Kidney epithelial cell (primary cell): Measurements from ENCODE around the gene RPS6KA2. TPM values are rescaled to one million over a fixed set of nuclear protein-coding genes. Genes with fewer than 3 reads are reported as not detected.

Experiments
- DNase-seq: peaks from one replicate; pipeline ENCODE4 v3.0.0-alpha.2; 2010; ENCODE audit warnings: low read depth
- H3K27me3 ChIP-seq: 2 replicates; pipeline ENCODE4 v1.6.0; 2011; ENCODE audit warnings: low read length; ENCODE audit not compliant: control insufficient read depth, insufficient read depth
- H3K36me3 ChIP-seq: 2 replicates; pipeline ENCODE4 v1.5.1; 2011; ENCODE audit warnings: low read length; ENCODE audit not compliant: control insufficient read depth, insufficient read depth
- H3K4me3 ChIP-seq: 2 replicates; pipeline ENCODE4 v1.5.1; 2011; ENCODE audit warnings: low read depth, mild to moderate bottlenecking, control low read depth, low read length
- CTCF ChIP-seq: IDR thresholded peaks from 2 replicates; pipeline ENCODE4 v1.5.1; 2011; ENCODE audit warnings: mild to moderate bottlenecking, moderate library complexity, low read length, control low read depth, inconsistent platforms; ENCODE audit not compliant: insufficient read depth, poor library complexity, severe bottlenecking
- total RNA-seq: library from RNA; depleted of rRNA; stranded (reverse); fragments of >200 nt; gene quantifications from 2 replicates; pipeline ENCODE4 v1.2.3, GENCODE V29; 2015

RPS6KA2 gene
- total RNA-seq, 1 donor from 2014 or later, result 51.9 TPM

DNA sequence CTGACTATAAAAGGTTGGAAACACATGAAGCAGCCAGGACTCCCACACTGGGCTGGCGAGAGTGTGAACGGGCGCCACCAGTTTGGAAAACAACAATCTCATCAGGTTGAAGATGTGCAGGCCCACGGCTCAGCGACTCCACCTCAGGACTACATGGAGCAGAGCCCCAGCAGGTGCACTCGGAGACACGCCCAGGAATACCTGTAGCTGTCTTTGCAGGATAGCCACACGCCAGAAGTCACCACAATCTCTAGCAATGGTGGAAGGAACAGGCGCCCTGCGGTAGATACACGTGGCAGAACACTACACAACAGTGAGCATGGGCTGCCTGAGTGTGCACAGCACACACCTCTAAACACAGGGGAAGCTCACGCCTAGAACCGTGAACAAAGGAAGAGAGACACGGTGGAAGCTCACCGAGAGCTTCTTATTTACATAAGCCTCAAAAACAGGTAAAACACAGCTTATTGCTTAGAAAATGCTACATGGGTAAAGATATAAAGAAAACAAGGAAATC is 28.7 kb upstream of the RPS6KA2 start:
- Histone ChIP-seq H3K27me3 (peaks cover 9% of the 10 kb centered on the region), H3K4me3 (no peak overlapping the region), H3K36me3 (no peaks in the 10 kb centered on the region)
- no peak for TF ChIP-seq CTCF
- DNase-seq, result no peak

- no peak for DNase-seq
- Histone ChIP-seq H3K4me3 (no peak overlapping the region), H3K27me3 (peaks cover 9% of the 10 kb centered on the region), H3K36me3 (no peaks in the 10 kb centered on the region)
- no peak for TF ChIP-seq CTCF
Observed at GRCh38 chr6:166655251-166655650, 28.2 kb upstream of the RPS6KA2 start.

DNA sequence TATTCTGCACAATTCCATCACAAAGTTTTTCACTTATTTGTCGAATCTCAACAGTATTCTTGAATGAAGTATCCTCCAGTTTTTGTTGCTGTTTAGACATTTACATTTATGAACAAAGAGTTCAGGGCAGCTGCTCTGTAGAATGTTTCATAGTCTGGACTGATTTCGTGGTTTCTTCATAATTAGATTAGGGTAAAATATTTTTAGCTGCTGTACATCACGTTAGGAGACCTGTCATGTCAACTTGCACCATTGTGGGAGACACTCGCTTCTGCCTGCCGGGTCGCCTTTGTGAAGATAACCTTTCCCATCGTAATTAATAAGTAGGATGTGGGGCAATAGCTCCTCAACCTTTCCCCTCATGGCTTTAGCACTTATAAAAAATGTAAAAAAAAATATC is 27.5 kb upstream of the RPS6KA2 start:
- H3K4me3 ChIP-seq, result no peak overlapping the region
- DNase-seq, result no peak
- no peak for TF ChIP-seq CTCF
- no peaks in the 10 kb centered on the region for H3K36me3 ChIP-seq
- H3K27me3 ChIP-seq, result peaks cover 9% of the 10 kb centered on the region

DNA sequence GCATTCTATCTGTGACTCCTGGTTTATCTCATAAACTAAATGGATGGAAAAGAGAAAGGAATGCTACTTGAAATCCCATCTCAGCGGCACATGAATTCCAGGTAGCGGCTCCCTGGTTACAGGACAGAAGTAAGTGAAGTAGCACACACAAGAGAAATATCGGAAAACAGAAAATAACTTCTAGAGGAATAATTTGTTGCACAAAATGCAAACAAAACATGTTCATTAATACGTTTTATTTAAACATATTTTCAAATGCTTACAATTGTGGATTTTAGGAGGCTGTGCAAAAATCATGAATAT is 26.5 kb upstream of the RPS6KA2 start:
- no peak for DNase-seq
- Histone ChIP-seq H3K27me3 (peaks cover 9% of the 10 kb centered on the region), H3K4me3 (no peak overlapping the region), H3K36me3 (no peaks in the 10 kb centered on the region)
- no peak for TF ChIP-seq CTCF

- DNase-seq, result no peak
- TF ChIP-seq CTCF, result no peak
Observed at GRCh38 chr6:166650824-166651807, 24.1 kb upstream of the RPS6KA2 start.

DNA sequence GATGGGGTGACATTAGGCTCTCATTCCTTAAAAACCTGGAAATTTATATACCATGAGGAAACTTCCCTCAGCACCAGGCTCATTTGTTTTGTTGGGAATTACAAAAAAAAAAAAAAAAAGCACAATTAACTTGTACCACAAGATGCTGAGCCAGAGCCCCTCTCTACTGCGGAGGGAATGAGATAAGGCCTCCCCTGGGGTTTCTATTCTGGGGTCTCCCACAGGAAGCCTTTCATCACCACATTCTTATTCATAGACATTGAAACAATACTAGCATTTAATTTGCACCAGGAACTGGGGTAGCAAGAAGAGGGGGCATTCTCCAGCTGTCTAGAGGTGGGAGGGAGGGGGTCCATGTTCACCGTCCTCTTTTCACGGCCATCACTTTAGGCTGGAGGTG is 23.0 kb upstream of the RPS6KA2 start:
- no peak for DNase-seq
- H3K36me3 ChIP-seq, result no peaks in the 10 kb centered on the region
- no peak overlapping the region for H3K4me3 ChIP-seq
- no peaks in the 10 kb centered on the region for H3K27me3 ChIP-seq
- TF ChIP-seq CTCF, result no peak

More at GRCh38 chr6:166650824-166651807, 24.1 kb upstream of the RPS6KA2 start:
- Histone ChIP-seq H3K4me3 (no peak overlapping the region), H3K27me3 (no peaks in the 10 kb centered on the region), H3K36me3 (no peaks in the 10 kb centered on the region)
